Urothelium cell line (cell line): Measurements from ENCODE around the gene TNFAIP8.

Experiments used
- DNase-seq: peaks from one replicate; pipeline ENCODE4 v3.0.0; 2011; ENCODE audit warnings: low spot score, mixed read lengths
- FAIRE-seq: peaks from 2 replicates; lab custom pipeline; 2011; peaks lifted over from hg19 to GRCh38; lab: Jason Lieb, UNC

Gene TNFAIP8

DNA sequence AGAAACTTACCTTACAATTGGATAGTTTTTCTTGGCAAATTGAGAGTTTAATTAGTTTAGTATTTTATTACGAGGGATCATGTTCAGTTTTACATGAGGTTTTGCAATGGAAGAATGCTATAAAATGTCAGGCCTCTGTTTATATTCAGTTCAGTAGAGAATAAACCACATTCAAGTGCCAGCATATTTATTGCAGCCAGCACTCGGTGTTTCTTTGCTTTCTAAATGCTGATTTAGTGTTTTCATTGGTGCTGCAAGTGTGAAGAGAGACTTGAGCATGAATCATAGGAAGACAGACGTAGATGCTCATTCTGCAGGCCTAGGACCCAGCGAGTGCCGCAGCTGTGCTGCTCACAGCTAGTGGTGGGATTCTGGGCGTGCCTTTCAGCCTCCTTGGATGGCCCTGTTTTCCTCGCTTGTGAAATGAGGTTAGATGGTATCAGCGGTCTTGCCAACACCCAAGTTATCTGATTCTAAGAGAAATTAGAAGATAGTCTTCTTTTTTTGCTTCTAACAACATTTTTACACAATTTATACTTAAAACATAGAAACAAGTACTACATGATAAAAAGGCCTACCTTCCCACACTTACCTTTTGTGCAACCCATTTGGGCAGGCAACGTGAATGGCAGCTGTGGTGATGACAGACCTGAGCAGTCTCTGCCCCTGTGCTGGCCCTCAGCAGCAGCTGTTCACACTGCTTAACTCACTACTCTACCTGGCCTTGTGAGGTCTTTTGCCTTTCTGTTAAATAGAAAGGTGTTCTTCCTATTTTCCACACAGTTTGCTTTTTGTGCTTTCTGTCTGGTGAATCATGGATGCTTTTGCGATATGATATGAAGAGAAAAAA lies 26.8 kb upstream of the TNFAIP8 start:
- DNase-seq (no peak), FAIRE-seq (no peak)

- DNase-seq = no peak
- FAIRE-seq = no peak
Observed at GRCh38 chr5:119329666-119330065, 26.2 kb upstream of the TNFAIP8 start.

- FAIRE-seq (no peak), DNase-seq (no peak)
Observed at GRCh38 chr5:119330367-119331183, 25.2 kb upstream of the TNFAIP8 start.

DNA sequence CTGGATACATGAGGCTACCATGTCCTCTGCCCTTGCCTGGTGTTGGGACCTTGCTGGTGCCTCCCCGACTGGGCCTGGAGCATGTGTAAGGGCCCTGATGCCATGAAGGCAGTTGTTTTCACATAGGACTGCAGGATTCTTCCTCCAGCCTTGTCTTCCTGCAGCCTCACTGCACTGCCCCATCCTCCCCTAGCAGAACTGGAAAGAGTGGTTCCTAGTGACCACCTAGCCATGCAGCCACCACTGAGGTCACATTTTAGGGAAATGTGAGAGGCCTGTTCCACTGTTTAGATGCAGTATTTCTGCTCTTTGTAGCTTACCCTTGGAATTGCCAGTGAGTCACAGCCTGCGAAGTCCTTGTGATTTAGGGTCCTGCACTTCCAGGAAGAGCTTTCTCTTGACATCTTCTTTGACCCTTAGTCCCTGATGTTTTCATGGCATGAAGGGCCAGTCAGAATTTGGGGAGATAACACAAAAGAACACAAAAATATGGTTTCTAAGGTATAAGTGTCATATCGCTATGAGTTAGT lies 24.2 kb upstream of the TNFAIP8 start:
- FAIRE-seq = no peak
- DNase-seq = no peak

DNA sequence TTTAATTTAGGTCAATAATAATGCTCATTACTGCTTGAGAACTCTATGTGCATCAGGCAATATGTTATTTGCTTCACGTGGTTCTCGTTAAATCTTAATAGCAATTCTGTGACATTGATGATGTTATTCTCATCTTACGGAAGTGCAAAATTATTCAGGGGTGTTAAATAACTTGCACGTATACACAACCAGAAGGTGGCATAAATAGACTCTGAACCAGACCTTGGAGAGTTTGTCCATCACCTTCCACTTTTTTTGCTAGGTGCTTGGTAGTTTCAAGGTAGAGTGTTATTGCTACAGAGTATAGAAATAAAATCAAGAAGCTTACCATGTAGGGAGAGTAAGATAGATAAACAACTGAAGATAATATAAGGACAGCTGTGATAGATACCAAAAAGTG lies 23.6 kb upstream of the TNFAIP8 start:
- FAIRE-seq = no peak
- no peak for DNase-seq

- DNase-seq = no peak
- no peak for FAIRE-seq
Observed at GRCh38 chr5:119332978-119333401, 22.8 kb upstream of the TNFAIP8 start.

GRCh38 chr5:119333421-119333851 lies 22.4 kb upstream of the TNFAIP8 start:
- FAIRE-seq (no peak), DNase-seq (no peak)

GRCh38 chr5:119335261-119335677 lies 20.6 kb upstream of the TNFAIP8 start:
- DNase-seq (no peak), FAIRE-seq (no peak)

DNA sequence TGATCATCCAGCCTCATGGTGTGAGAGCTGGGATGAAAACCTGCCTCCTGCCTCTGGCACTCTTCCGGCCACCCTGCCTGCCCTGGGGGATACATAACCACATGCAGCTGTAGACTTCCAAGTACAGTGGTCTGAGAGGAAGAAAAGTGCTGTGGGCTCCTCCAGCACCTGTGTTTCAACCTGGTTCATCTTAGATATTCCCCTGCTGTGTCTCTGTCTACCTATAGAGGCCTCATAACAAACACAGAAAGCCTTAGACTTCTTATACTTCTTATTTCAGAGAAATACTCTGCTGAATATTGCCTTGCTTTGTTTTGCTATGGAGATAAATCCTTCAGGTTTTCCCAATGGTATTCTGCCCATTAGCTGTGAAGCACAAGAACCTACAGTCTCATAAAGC lies 19.6 kb upstream of the TNFAIP8 start:
- DNase-seq (no peak), FAIRE-seq (no peak)

- no peak for DNase-seq
- no peak for FAIRE-seq
Observed at GRCh38 chr5:119336845-119337580, 18.8 kb upstream of the TNFAIP8 start.

- FAIRE-seq = no peak
Observed at GRCh38 chr5:119338326-119338946, 17.4 kb upstream of the TNFAIP8 start.

DNA sequence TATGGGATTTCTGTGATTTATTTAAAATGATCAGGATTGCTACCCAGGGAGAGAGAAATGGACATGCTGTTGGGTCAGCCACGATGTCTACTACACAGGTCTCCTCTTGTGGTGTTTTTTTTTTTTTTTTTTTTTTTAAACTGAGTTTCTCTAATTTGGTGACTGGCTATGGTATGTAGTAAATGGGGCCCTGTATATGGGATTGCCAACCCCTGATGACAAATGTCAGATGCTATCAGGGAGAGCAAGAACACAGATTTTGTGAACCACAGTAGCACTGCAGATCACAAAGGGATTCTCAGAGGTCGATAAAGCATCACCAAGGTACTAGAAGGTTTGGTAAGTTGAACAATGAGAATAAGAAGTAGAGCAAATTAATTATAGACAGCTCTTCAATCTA lies 16.5 kb upstream of the TNFAIP8 start:
- DNase-seq (no peak), FAIRE-seq (no peak)

More at GRCh38 chr5:119338326-119338946, 17.4 kb upstream of the TNFAIP8 start:
- DNase-seq = no peak

DNA sequence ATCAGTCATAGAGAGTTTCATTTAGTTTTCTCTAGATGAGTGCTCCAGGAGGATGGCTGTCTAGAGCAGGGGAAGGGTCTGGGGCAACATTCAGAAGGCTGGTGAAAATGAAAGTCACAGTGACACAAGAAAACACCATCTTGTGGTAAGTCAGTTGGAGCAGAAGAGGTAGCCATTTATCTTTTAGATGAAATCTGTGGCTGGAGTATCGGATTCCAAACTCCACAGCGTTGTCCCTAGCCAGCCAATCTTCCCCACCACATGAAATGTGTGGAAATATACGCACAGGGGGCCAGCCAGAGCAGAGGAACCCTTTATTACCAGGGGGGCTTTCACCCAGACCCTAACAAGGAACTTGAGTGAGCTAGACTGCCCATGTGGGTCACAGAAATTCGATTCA lies 15.9 kb upstream of the TNFAIP8 start:
- DNase-seq (no peak), FAIRE-seq (no peak)

DNA sequence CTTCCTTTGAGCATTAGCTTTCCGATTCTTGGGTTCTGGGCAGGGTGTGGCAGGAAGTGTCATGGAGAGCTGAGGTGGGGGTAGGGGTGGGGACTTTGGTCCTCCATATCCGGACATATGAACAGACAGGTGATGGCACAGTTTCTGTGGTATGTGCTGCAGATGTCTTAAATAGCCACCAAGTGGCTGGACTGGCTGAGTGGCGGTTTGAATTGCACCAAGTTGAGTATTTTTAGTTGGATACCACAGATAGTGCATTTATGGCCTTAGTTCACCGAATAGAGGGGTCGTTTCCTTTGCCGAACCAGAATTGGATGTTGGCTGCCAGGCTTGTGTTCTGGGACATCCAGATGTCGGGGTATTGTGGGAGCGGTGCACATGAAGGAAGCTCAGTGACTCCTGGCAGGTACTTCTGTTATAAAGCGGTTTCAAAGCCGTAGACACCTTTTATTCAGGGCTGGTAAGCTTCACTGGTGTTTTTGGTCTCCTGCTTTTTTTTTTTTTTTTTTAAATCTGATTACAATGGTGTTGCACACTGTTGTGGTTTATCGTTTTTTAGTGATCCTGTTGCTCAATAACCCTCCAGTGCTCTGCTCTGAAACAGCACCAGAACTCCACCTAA lies 15.1 kb upstream of the TNFAIP8 start:
- no peak for FAIRE-seq
- DNase-seq = no peak

- DNase-seq (no peak), FAIRE-seq (no peak)
Observed at GRCh38 chr5:119341452-119342349, 14.1 kb upstream of the TNFAIP8 start.

DNA sequence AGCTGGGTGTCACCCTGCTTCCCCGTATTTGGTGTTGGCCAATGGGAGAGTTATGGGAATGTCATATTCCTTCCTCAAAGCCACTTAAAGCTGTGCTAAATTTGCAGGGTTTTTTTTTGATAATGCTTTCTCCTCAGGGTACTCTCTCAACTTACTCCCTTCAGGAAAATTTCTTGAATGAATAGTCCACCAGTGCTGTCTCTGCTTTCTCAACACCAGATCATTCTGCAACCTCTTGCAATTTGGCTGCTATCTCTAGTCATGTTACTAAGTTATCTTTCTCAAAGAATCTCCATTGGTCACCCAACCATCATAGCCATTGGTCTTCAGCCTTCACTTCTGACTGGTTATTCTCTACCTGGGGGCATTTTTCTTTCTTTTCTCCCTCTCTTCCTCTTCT lies 13.4 kb upstream of the TNFAIP8 start:
- no peak for DNase-seq
- no peak for FAIRE-seq

DNA sequence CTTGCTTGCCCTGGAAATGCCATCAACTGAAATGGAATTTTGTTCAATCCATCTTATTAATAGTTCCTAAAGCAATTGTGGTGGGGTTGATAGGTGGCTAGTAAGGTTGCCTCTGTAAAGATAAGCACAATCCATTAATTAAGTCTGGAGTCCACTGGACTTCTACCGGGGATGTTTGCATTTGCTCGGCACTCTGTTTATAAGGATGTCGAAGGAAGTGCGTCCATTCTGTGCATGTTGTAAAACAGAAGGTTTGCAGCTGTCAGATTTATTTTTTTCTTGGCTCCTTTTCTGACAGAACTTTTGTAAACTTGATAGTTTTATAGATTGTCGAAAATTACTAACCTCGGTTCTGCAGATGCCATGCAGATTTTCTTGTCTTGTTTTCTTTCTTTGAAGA lies 12.8 kb upstream of the TNFAIP8 start:
- DNase-seq (no peak), FAIRE-seq (no peak)

DNA sequence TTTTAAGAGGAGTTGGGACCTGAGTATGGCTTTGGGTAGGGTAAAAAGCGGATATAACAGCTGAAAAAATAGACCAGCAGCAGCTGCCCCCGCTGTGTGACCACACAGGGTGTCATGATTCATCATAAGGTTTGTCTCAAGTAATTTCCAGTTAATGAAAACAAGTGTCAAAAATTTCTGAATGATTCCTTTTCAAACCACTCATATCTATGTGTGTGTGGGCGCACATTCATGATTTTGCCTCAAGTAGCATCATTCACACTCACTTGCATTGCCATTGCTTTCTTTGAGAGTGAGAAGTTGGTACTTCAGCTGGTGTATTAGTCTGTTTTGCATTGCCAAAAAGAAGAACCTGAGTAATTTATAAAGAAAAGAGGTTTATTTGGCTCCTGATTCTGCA lies 12.1 kb upstream of the TNFAIP8 start:
- FAIRE-seq = no peak
- DNase-seq = no peak

DNA sequence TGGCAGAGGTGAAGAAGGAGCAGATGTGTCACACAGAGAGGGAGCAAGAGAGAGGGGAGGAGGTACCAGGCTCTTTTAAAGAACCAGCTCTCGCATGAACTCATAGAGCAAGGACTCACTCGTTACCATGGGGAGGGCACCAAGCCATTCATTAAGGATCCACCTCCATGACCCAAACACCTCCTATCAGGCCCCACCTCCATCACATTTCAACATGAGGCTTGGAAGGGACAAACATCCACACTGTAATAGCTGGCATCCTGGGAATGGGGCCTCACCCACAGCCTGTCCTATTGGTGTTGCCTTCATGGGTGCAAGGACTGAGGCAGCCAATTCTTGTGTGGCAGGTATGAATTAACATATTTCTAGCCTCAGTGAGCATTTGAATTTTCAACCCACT lies 11.6 kb upstream of the TNFAIP8 start:
- FAIRE-seq = no peak

More for the DNA sequence above, 11.6 kb upstream of the TNFAIP8 start:
- DNase-seq = no peak
